PC-3 (cell line): ENCODE results near the gene GTPBP6.

Experiments used
- CTCF ChIP-seq: fragments of 300-600 bp; sonication (generic); conservative IDR thresholded peaks from 2 replicates; pipeline ENCODE4 v1.5.1; 2017; ENCODE audit warnings: antibody characterized with exemption, low read depth, mild to moderate bottlenecking, low read length
- EZH2 ChIP-seq: fragments of 300-600 bp; sonication (generic); IDR thresholded peaks from one replicate; pipeline ENCODE4 v1.6.1; 2017; ENCODE audit warnings: antibody characterized with exemption, mild to moderate bottlenecking, low read length; ENCODE audit not compliant: unreplicated experiment
- EZH2phosphoT487 ChIP-seq: fragments of 300-600 bp; sonication (generic); IDR thresholded peaks from 2 replicates; pipeline ENCODE4 v1.6.1; 2018; ENCODE audit warnings: mild to moderate bottlenecking, antibody characterized with exemption, low read length, borderline replicate concordance

- no peak for TF ChIP-seq CTCF
- TF ChIP-seq EZH2, result no peak
- TF ChIP-seq EZH2phosphoT487, result no peak
These were observed 7.2 kb downstream of the GTPBP6 start for GRCh38 chrX:311156-312129.
